SH-SY5Y (cell line): Measurements from ENCODE around the gene SAA1.

Experiments
- GATA2 ChIP-seq: IDR thresholded peaks from 2 replicates; pipeline ENCODE4 v1.6.1; 2011; ENCODE audit warnings: mild to moderate bottlenecking, low read depth, low read length
- GATA3 ChIP-seq: IDR thresholded peaks from 2 replicates; pipeline ENCODE4 v1.6.1; 2011; ENCODE audit warnings: low read depth, mild to moderate bottlenecking, low read length, moderate library complexity

GRCh38 chr11:18312012-18312411 lies 45.9 kb downstream of the SAA1 start:
- TF ChIP-seq GATA2 (no peak), GATA3 (no peak)
